Measurements from ENCODE around the gene IL6ST. TPM values are rescaled to one million over a fixed set of nuclear protein-coding genes. Genes with fewer than 3 reads are reported as not detected.
"Not testable (repeated sequence)": the region's sequence is repeated elsewhere in the genome, so short reads cannot be mapped to it uniquely, and the experiment has no call there.

Gene IL6ST
- polyA plus RNA-seq, 1 donor (not counting 4 experiments of a cell fraction or from before 2014, with no cell fraction given): 41.3 TPM

DNA sequence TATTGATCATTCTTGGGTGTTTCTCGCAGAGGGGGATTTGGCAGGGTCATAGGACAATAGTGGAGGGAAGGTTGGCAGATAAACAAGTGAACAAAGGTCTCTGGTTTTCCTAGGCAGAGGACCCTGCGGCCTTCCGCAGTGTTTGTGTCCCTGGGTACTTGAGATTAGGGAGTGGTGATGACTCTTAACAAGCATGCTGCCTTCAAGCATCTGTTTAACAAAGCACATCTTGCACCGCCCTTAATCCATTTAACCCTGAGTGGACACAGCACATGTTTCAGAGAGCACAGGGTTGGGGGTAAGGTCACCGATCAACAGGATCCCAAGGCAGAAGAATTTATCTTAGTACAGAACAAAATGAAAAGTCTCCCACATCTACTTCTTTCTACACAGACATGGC lies 19.2 kb upstream of the IL6ST start:
- H3K79me2 ChIP-seq (ENCODE audit: control insufficient read depth, insufficient read depth, low read length); H3K36me3 ChIP-seq (ENCODE audit: control insufficient read depth in 2 of 2, extremely low read depth in 1 of 2, insufficient read depth in 2 of 2, low read length in 2 of 2); H3K9me1 ChIP-seq (ENCODE audit: control insufficient read depth, extremely low read depth, insufficient read depth, low read length); dilution Hi-C loops (cut with MboI; ENCODE audit: extremely low pct_ligation_motif_present, low sequenced_read_pairs); FAIRE-seq; H3K27me3 ChIP-seq (ENCODE audit: control insufficient read depth, extremely low read depth, insufficient read depth, low read length); H4K20me1 ChIP-seq (ENCODE audit: control insufficient read depth, extremely low read depth, insufficient read depth, low read length); H3K4me2 ChIP-seq (ENCODE audit: control insufficient read depth, extremely low read depth, insufficient read depth, low read depth, low read length); H3K4me3 ChIP-seq (ENCODE audit: control insufficient read depth in 2 of 3, extremely low read depth in 1 of 3, insufficient read depth in 2 of 3, low read depth in 1 of 3, low read length in 3 of 3); H3K9ac ChIP-seq (ENCODE audit: control insufficient read depth, extremely low read depth, insufficient read depth, low read length); H3K4me1 ChIP-seq (ENCODE audit: control insufficient read depth, extremely low read depth, insufficient read depth, low read length); H3K27ac ChIP-seq (ENCODE audit: control insufficient read depth, insufficient read depth, low read length); DNase-seq (ENCODE audit: low read depth, low spot score); H3K9me3 ChIP-seq (ENCODE audit: control insufficient read depth, low read depth, low read length); H2AFZ ChIP-seq (ENCODE audit: control insufficient read depth, low read length): not testable (repeated sequence)

GRCh38 chr5:56012281-56012963 lies 17.7 kb upstream of the IL6ST start:
- TF ChIP-seq CTCF (optimal IDR thresholded peaks at IDR 0.05 in 1 of 3, IDR thresholded peaks at IDR 0.05 in 1 of 3, conservative IDR thresholded peaks at IDR 0.05 in 1 of 3; ENCODE audit: extremely low read depth in 1 of 3, insufficient read depth in 2 of 3, low read length in 3 of 3) (no peak), EZH2 (IDR thresholded peaks at IDR 0.05; ENCODE audit: low read length) (no peak)
- dilution Hi-C loops (cut with MboI; ENCODE audit: extremely low pct_ligation_motif_present, low sequenced_read_pairs): no loop called here
- peak overlapping the region; percentile 56 for H3K27ac ChIP-seq (ENCODE audit: control insufficient read depth, insufficient read depth, low read length)
- peak overlapping the region; percentile 33 for H2AFZ ChIP-seq (ENCODE audit: control insufficient read depth, low read length)
- DNase-seq (ENCODE audit: low read depth, low spot score): no peak
- peaks cover 9% of the 10 kb centered on the region for H3K4me1 ChIP-seq (ENCODE audit: control insufficient read depth, extremely low read depth, insufficient read depth, low read length)
- peak overlapping the region; percentile 28 for H3K9ac ChIP-seq (ENCODE audit: control insufficient read depth, extremely low read depth, insufficient read depth, low read length)
- H3K27me3 ChIP-seq (ENCODE audit: control insufficient read depth, extremely low read depth, insufficient read depth, low read length): no peaks in the 10 kb centered on the region
- no peaks in the 10 kb centered on the region for H3K36me3 ChIP-seq (ENCODE audit: control insufficient read depth in 2 of 2, extremely low read depth in 1 of 2, insufficient read depth in 2 of 2, low read length in 2 of 2)
- H3K9me1 ChIP-seq (ENCODE audit: control insufficient read depth, extremely low read depth, insufficient read depth, low read length): no peaks in the 10 kb centered on the region
- H3K79me2 ChIP-seq (ENCODE audit: control insufficient read depth, insufficient read depth, low read length): no peaks in the 10 kb centered on the region
- H3K4me3 ChIP-seq (ENCODE audit: control insufficient read depth in 2 of 3, extremely low read depth in 1 of 3, insufficient read depth in 2 of 3, low read depth in 1 of 3, low read length in 3 of 3): no peak overlapping the region
- peak; percentile 43 for FAIRE-seq
- no peaks in the 10 kb centered on the region for H3K9me3 ChIP-seq (ENCODE audit: control insufficient read depth, low read depth, low read length)
- peak overlapping the region; percentile 66 for H3K4me2 ChIP-seq (ENCODE audit: control insufficient read depth, extremely low read depth, insufficient read depth, low read depth, low read length)
- H4K20me1 ChIP-seq (ENCODE audit: control insufficient read depth, extremely low read depth, insufficient read depth, low read length): no peaks in the 10 kb centered on the region

DNA sequence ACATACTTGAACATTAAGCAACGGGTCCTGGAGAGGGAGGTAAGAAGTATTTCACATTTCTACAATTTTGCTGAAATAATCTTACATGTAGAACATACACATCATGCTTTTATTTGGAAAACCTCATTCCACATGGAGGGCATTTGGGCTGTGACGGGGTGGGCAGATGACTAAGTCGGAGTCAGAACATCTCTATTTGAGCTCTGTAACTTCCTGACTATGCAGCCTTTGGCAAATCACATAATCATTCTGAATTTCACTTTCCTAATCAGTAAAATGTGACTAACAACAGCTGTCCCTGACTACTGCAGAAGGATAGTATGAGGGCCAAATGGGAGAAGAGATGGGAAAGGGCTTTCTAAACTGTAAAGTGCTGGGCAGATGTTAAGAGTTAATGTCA lies 17.1 kb upstream of the IL6ST start:
- Histone ChIP-seq H3K27ac (ENCODE audit: control insufficient read depth, insufficient read depth, low read length) (peak overlapping the region; percentile 56), H3K4me3 (ENCODE audit: control insufficient read depth in 2 of 3, extremely low read depth in 1 of 3, insufficient read depth in 2 of 3, low read depth in 1 of 3, low read length in 3 of 3) (no peak overlapping the region)
- DNase-seq (ENCODE audit: low read depth, low spot score): no peak

More for the DNA sequence above, 17.1 kb upstream of the IL6ST start:
- H3K79me2 ChIP-seq (ENCODE audit: control insufficient read depth, insufficient read depth, low read length): no peaks in the 10 kb centered on the region
- no peaks in the 10 kb centered on the region for H3K36me3 ChIP-seq (ENCODE audit: control insufficient read depth in 2 of 2, extremely low read depth in 1 of 2, insufficient read depth in 2 of 2, low read length in 2 of 2)
- peak overlapping the region; percentile 66 for H3K4me2 ChIP-seq (ENCODE audit: control insufficient read depth, extremely low read depth, insufficient read depth, low read depth, low read length)
- dilution Hi-C loops (cut with MboI; ENCODE audit: extremely low pct_ligation_motif_present, low sequenced_read_pairs): no loop called here
- H3K9me1 ChIP-seq (ENCODE audit: control insufficient read depth, extremely low read depth, insufficient read depth, low read length): no peaks in the 10 kb centered on the region
- TF ChIP-seq CTCF (optimal IDR thresholded peaks at IDR 0.05 in 1 of 3, IDR thresholded peaks at IDR 0.05 in 1 of 3, conservative IDR thresholded peaks at IDR 0.05 in 1 of 3; ENCODE audit: extremely low read depth in 1 of 3, insufficient read depth in 2 of 3, low read length in 3 of 3) (no peak), EZH2 (IDR thresholded peaks at IDR 0.05; ENCODE audit: low read length) (no peak)
- H3K9me3 ChIP-seq (ENCODE audit: control insufficient read depth, low read depth, low read length): no peaks in the 10 kb centered on the region
- no peaks in the 10 kb centered on the region for H3K27me3 ChIP-seq (ENCODE audit: control insufficient read depth, extremely low read depth, insufficient read depth, low read length)
- peaks cover 9% of the 10 kb centered on the region for H3K4me1 ChIP-seq (ENCODE audit: control insufficient read depth, extremely low read depth, insufficient read depth, low read length)
- H4K20me1 ChIP-seq (ENCODE audit: control insufficient read depth, extremely low read depth, insufficient read depth, low read length): no peaks in the 10 kb centered on the region
- H2AFZ ChIP-seq (ENCODE audit: control insufficient read depth, low read length): peak overlapping the region; percentile 33
- peak overlapping the region; percentile 28 for H3K9ac ChIP-seq (ENCODE audit: control insufficient read depth, extremely low read depth, insufficient read depth, low read length)
- no peak for FAIRE-seq

All from keratinocyte (primary cell).